Upper lobe of left lung (tissue), 6 donors: ENCODE data around the gene SACS. TPM values are rescaled to one million over a fixed set of nuclear protein-coding genes. Genes with fewer than 3 reads are reported as not detected.

Experiments used
- ATAC-seq, 2 donors: fragments of 200-7000 bp; cut with Tn5 transposase; one replicate each; pipeline ENCODE4 v1.9.1; 2022; ENCODE audit warnings: mild to moderate bottlenecking in 2 of 2, moderate library complexity in 2 of 2; ENCODE audit not compliant: low FRiP score in 2 of 2
- DNase-seq, 2 donors: peaks; one replicate each; pipeline ENCODE4 v3.0.0-alpha.2; 2019 to 2020
- H3K27ac ChIP-seq, 4 donors: fragments of 200-600 bp; sonication (generic); one replicate each; pipeline ENCODE4 v1.5.1; 2016 to 2019
- H3K27me3 ChIP-seq, 4 donors: fragments of 200-600 bp; sonication (generic); one replicate each; pipeline ENCODE4 v1.5.1; 2017 to 2019
- H3K36me3 ChIP-seq, 4 donors: fragments of 200-600 bp; sonication (generic); one replicate each; pipeline ENCODE4 v1.5.1; 2016 to 2019
- H3K4me1 ChIP-seq, 4 donors: fragments of 200-600 bp; sonication (generic); one replicate each; pipeline ENCODE4 v1.5.1; 2018 to 2019
- H3K4me3 ChIP-seq, 4 donors: fragments of 200-600 bp; sonication (generic); one replicate each; pipeline ENCODE4 v1.5.1; 2017 to 2019; ENCODE audit warnings: mild to moderate bottlenecking in 2 of 4, moderate library complexity in 1 of 4
- H3K9me3 ChIP-seq, 4 donors: fragments of 200-600 bp; sonication (generic); one replicate each; pipeline ENCODE4 v1.5.1; 2018 to 2019
- EP300 ChIP-seq, 4 donors: sonication (generic); formaldehyde crosslinking; IDR thresholded peaks; one replicate each; pipeline ENCODE4 v1.5.1; 2017; ENCODE audit warnings: antibody characterized with exemption in 4 of 4, control low read depth in 2 of 4
- POLR2A ChIP-seq, 4 donors: fragments of 450-650 bp; IDR thresholded peaks; one replicate each; pipeline ENCODE4 v1.5.1; 2016 to 2017; ENCODE audit warnings: antibody characterized with exemption in 4 of 4, mild to moderate bottlenecking in 2 of 4
- POLR2AphosphoS5 ChIP-seq, 2 donors: sonication (generic); formaldehyde crosslinking; IDR thresholded peaks; one replicate each; pipeline ENCODE4 v1.5.1; 2017; ENCODE audit warnings: antibody characterized with exemption in 2 of 2
- WGBS, 2 donors: methylation state at CpG; one replicate each; pipeline ENCODE4 v1.1.5; 2017 to 2018; 5-methylcytosine and 5-hydroxymethylcytosine counted together
- total RNA-seq, 6 donors: library from RNA; depleted of rRNA in 4 of 6; stranded (reverse); fragments of >200 nt in 4 of 6; gene quantifications; one replicate each; pipeline versions ENCODE4 v1.1.0 to v1.2.1, GENCODE V29; 2016 to 2021
- TF ChIP-seq, protein P1 (sequence below), 6 experiments: fragments of 450-650 bp in 4 of 6; fragments of 200-600 bp in 2 of 6; sonication (generic) in 2 of 6; IDR thresholded peaks; one replicate each; pipeline ENCODE4 v1.5.1; 2016 to 2019; ENCODE audit warnings: antibody characterized with exemption in 6 of 6
- donor health status: DM: no; HTN: no; CAD: no; lungs with moderate emphysema.
- donor health status: DM: no; HTN: yes; CAD: no; lungs with severe emphysema.

The SACS gene
- total RNA-seq, 6 donors from 2014 or later, result 2.4 to 25.1 (median 9.7) TPM

GRCh38 chr13:23432626-23433025 is 876 bp downstream of the SACS start:
- no peaks in the 10 kb centered on the region for H3K36me3 ChIP-seq
- ATAC-seq (no peak), DNase-seq (no peak)
- no peak overlapping the region for H3K27ac ChIP-seq
- H3K9me3 ChIP-seq, result no peaks in the 10 kb centered on the region
- WGBS, 2 donors, result 68 to 71% methylated on average over 6 of the region's 6 CpGs
- no peak overlapping the region for H3K4me3 ChIP-seq
- H3K4me1 ChIP-seq, result peaks cover under 1 to 10% (median 6%) of the 10 kb centered on the region in 4 donors
- peaks cover 0 to 4% (median 0%) of the 10 kb centered on the region in 4 donors for H3K27me3 ChIP-seq
- no peak for TF ChIP-seq POLR2A (IDR thresholded peaks at IDR 0.05)
- no peak for TF ChIP-seq POLR2AphosphoS5 (IDR thresholded peaks at IDR 0.05)
- TF ChIP-seq, protein P1, sequence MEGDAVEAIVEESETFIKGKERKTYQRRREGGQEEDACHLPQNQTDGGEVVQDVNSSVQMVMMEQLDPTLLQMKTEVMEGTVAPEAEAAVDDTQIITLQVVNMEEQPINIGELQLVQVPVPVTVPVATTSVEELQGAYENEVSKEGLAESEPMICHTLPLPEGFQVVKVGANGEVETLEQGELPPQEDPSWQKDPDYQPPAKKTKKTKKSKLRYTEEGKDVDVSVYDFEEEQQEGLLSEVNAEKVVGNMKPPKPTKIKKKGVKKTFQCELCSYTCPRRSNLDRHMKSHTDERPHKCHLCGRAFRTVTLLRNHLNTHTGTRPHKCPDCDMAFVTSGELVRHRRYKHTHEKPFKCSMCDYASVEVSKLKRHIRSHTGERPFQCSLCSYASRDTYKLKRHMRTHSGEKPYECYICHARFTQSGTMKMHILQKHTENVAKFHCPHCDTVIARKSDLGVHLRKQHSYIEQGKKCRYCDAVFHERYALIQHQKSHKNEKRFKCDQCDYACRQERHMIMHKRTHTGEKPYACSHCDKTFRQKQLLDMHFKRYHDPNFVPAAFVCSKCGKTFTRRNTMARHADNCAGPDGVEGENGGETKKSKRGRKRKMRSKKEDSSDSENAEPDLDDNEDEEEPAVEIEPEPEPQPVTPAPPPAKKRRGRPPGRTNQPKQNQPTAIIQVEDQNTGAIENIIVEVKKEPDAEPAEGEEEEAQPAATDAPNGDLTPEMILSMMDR (IDR thresholded peaks at IDR 0.05), result no peak
- TF ChIP-seq EP300 (IDR thresholded peaks at IDR 0.05), result no peak

GRCh38 chr13:23430664-23431063 is 2.8 kb downstream of the SACS start:
- ATAC-seq (no peak), DNase-seq (no peak)
- Histone ChIP-seq H3K36me3 (no peaks in the 10 kb centered on the region), H3K4me1 (peaks cover 6 to 18% (median 12%) of the 10 kb centered on the region in 4 donors), H3K4me3 (no peak overlapping the region), H3K27ac (no peak overlapping the region), H3K27me3 (peaks cover 0 to 4% (median 0%) of the 10 kb centered on the region in 4 donors), H3K9me3 (no peaks in the 10 kb centered on the region)
- 91% methylated on average over 5 of the region's 5 CpGs for WGBS, 2 donors
- TF ChIP-seq POLR2A (IDR thresholded peaks at IDR 0.05) (no peak), POLR2AphosphoS5 (IDR thresholded peaks at IDR 0.05) (no peak), EP300 (IDR thresholded peaks at IDR 0.05) (no peak)
- TF ChIP-seq, protein P1 (IDR thresholded peaks at IDR 0.05), result no peak

GRCh38 chr13:23427881-23428528 is 5.5 kb downstream of the SACS start:
- ATAC-seq, result peak in 1 of 2 donors; percentile 48
- TF ChIP-seq EP300 (IDR thresholded peaks at IDR 0.05) (no peak), POLR2A (IDR thresholded peaks at IDR 0.05) (no peak), POLR2AphosphoS5 (IDR thresholded peaks at IDR 0.05) (no peak)
- TF ChIP-seq, protein P1 (IDR thresholded peaks at IDR 0.05), result no peak
- Histone ChIP-seq H3K36me3 (no peaks in the 10 kb centered on the region), H3K9me3 (no peaks in the 10 kb centered on the region), H3K27me3 (no peaks in the 10 kb centered on the region), H3K4me3 (no peak overlapping the region), H3K4me1 (peaks cover 6 to 12% (median 9%) of the 10 kb centered on the region in 4 donors), H3K27ac (peak overlapping the region in 1 of 4 donors; percentile 19)
- WGBS, 2 donors, result 78 to 81% methylated on average over 11 of the region's 11 CpGs
- DNase-seq, result no peak

DNA sequence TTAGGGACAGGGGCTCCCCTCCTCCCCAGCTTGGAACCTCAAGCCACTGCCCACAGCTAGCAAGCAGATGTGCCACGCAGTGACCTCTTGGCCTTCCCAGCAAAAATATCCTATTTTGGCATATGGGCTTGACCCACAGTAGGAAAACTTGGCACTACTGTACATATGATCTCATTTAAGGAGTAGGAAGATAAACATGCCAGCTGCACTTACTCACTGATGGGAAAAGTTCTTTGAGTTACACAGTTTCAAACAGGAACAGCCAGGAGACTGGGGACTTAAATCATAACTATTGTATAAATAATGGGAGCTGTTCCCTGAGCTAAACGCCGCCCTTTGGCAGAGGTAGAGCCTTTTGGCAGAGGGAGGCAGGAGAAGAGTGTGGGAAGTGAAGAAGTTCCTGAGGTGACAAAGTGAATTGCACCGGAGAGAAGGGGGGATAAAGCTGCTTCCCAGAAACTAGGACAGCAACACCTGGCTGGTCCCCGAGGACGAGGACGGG is 6.1 kb downstream of the SACS start:
- TF ChIP-seq EP300 (IDR thresholded peaks at IDR 0.05) (no peak), POLR2A (IDR thresholded peaks at IDR 0.05) (no peak), POLR2AphosphoS5 (IDR thresholded peaks at IDR 0.05) (no peak)
- TF ChIP-seq, protein P1 (IDR thresholded peaks at IDR 0.05), result no peak
- peak overlapping the region in 1 of 4 donors; percentile 19 for H3K27ac ChIP-seq
- H3K4me3 ChIP-seq, result no peak overlapping the region
- no peaks in the 10 kb centered on the region for H3K36me3 ChIP-seq
- WGBS, 2 donors, result 34 to 41% methylated on average over 6 to 7 of the region's 7 CpGs
- H3K27me3 ChIP-seq, result no peaks in the 10 kb centered on the region
- peaks cover 6 to 12% (median 9%) of the 10 kb centered on the region in 4 donors for H3K4me1 ChIP-seq
- H3K9me3 ChIP-seq, result no peaks in the 10 kb centered on the region
- ATAC-seq, result peak; percentile 40 to 85
- DNase-seq, result no peak
